HG03571 (cell line): ENCODE data around the gene GNG4.

Experiments
- ATAC-seq: cut with Tn5 transposase; IDR thresholded peaks from one replicate; pipeline ENCODE4 v1.9.1; 2021; ENCODE audit not compliant: unreplicated experiment

Gene GNG4

GRCh38 chr1:235649368-235650163 is at the start of gene GNG4:
GNG4 (minus strand) TSS chr1:235649784; CDS start chr1:235583838, 65,946 bp downstream.
- ATAC-seq = no peak

GRCh38 chr1:235697508-235697907 is 47.9 kb upstream of the GNG4 start:
- ATAC-seq = no peak

GRCh38 chr1:235689356-235689755 is 39.8 kb upstream of the GNG4 start:
- no peak for ATAC-seq

GRCh38 chr1:235688096-235688495 is 38.5 kb upstream of the GNG4 start:
- no peak for ATAC-seq

GRCh38 chr1:235683653-235684052 is 34.1 kb upstream of the GNG4 start:
- no peak for ATAC-seq

GRCh38 chr1:235682216-235682615 is 32.6 kb upstream of the GNG4 start:
- no peak for ATAC-seq

GRCh38 chr1:235679644-235680043 is 30.1 kb upstream of the GNG4 start:
- ATAC-seq = no peak

- no peak for ATAC-seq
Observed at GRCh38 chr1:235679005-235679404, 29.4 kb upstream of the GNG4 start.

- no peak for ATAC-seq
Observed at GRCh38 chr1:235675152-235675890, 25.7 kb upstream of the GNG4 start.

- ATAC-seq = no peak
Observed at GRCh38 chr1:235673981-235674380, 24.4 kb upstream of the GNG4 start.

GRCh38 chr1:235671992-235672391 is 22.4 kb upstream of the GNG4 start:
- no peak for ATAC-seq

- no peak for ATAC-seq
Observed at GRCh38 chr1:235670157-235670776, 20.7 kb upstream of the GNG4 start.

GRCh38 chr1:235669277-235669676 is 19.7 kb upstream of the GNG4 start:
- ATAC-seq = no peak

- ATAC-seq = no peak
Observed at GRCh38 chr1:235663628-235664027, 14.0 kb upstream of the GNG4 start.

- ATAC-seq = no peak
Observed at GRCh38 chr1:235661568-235661967, 12.0 kb upstream of the GNG4 start.

GRCh38 chr1:235659186-235659771 is 9.7 kb upstream of the GNG4 start:
- no peak for ATAC-seq

- ATAC-seq = no peak
Observed at GRCh38 chr1:235657747-235658526, 8.4 kb upstream of the GNG4 start.

- ATAC-seq = no peak
Observed at GRCh38 chr1:235657269-235657668, 7.7 kb upstream of the GNG4 start.

GRCh38 chr1:235652364-235652763 is 2.8 kb upstream of the GNG4 start:
- ATAC-seq = no peak

- no peak for ATAC-seq
Observed at GRCh38 chr1:235651170-235651806, 1.7 kb upstream of the GNG4 start.
